Measurements from ENCODE around the gene CDH7. TPM values are rescaled to one million over a fixed set of nuclear protein-coding genes. Genes with fewer than 3 reads are reported as not detected.

The CDH7 gene
- total RNA-seq, 1 experiment from 2014 or later: not detected

- no peaks in the 10 kb centered on the region for H3K36me3 ChIP-seq
- H3K27ac ChIP-seq: no peak overlapping the region
- no peaks in the 10 kb centered on the region for H3K27me3 ChIP-seq (replicated peaks)
- H3K9me3 ChIP-seq (replicated peaks): peaks cover 5% of the 10 kb centered on the region
- no peaks in the 10 kb centered on the region for H3K4me1 ChIP-seq (replicated peaks)
- no peak for DNase-seq (ENCODE audit: low read depth in 1 of 2, low spot score in 2 of 2)
- no peak overlapping the region for H3K4me3 ChIP-seq
Observed at GRCh38 chr18:65753520-65753919, 2.7 kb downstream of the CDH7 start.

DNA sequence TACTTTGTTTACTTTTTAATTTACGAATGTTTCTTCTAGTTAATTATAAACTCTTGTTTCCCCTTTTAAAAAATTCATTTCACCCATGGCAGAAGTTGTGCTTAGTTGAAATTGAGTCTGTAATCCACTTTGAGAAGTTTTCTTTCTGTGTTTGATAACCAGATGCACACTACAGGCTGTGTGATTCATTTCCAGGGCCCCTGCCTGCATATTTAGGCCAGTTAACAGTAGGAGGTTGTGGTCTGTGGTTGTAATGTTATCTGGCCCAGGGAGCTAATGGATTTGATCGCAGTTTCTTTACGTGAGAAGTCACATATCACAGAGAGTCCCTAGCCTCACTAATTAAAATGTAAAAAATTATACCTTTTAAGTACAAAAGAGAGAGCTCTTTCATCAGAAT, 3.3 kb downstream of the CDH7 start:
- H3K36me3 ChIP-seq: no peaks in the 10 kb centered on the region
- no peaks in the 10 kb centered on the region for H3K27me3 ChIP-seq (replicated peaks)
- H3K4me1 ChIP-seq (replicated peaks): no peaks in the 10 kb centered on the region
- peaks cover 5% of the 10 kb centered on the region for H3K9me3 ChIP-seq (replicated peaks)
- no peak overlapping the region for H3K27ac ChIP-seq
- no peak overlapping the region for H3K4me3 ChIP-seq
- DNase-seq (ENCODE audit: low read depth in 1 of 2, low spot score in 2 of 2): no peak

GRCh38 chr18:65755616-65756015, 4.8 kb downstream of the CDH7 start:
- Histone ChIP-seq H3K9me3 (replicated peaks) (peaks cover 5% of the 10 kb centered on the region), H3K27me3 (replicated peaks) (no peaks in the 10 kb centered on the region), H3K4me3 (no peak overlapping the region), H3K36me3 (no peaks in the 10 kb centered on the region), H3K4me1 (replicated peaks) (no peaks in the 10 kb centered on the region), H3K27ac (no peak overlapping the region)
- no peak for DNase-seq (ENCODE audit: low read depth in 1 of 2, low spot score in 2 of 2)

DNA sequence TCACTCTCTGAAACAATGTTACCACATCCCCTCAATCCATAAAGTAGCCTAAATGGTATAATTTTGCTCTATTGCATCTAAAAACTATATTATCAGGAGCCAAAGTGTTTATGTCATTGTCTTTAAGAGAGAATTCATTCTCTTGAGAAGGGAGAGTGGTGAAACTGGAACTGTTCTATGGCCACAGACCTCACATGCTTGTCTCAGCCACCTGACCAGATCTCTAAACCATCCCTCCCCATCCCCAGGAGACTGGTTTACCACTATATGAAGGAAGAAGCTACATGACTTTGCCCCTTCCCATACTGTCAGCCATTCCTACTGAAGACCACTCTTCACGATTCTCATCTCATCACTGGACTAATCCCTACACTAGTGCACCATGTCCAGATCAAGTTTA, 9.6 kb downstream of the CDH7 start:
- Histone ChIP-seq H3K4me1 (replicated peaks) (no peaks in the 10 kb centered on the region), H3K36me3 (no peaks in the 10 kb centered on the region), H3K27me3 (replicated peaks) (no peaks in the 10 kb centered on the region), H3K4me3 (no peak overlapping the region), H3K27ac (no peak overlapping the region), H3K9me3 (replicated peaks) (peaks cover 4% of the 10 kb centered on the region; the same call in 1 of the 2 replicates)
- no peak for DNase-seq (ENCODE audit: low read depth in 1 of 2, low spot score in 2 of 2)

- Histone ChIP-seq H3K4me1 (replicated peaks) (no peaks in the 10 kb centered on the region), H3K36me3 (no peaks in the 10 kb centered on the region), H3K27me3 (replicated peaks) (no peaks in the 10 kb centered on the region), H3K9me3 (replicated peaks) (peaks cover 3% of the 10 kb centered on the region; the same call in 1 of the 2 replicates), H3K4me3 (no peak overlapping the region), H3K27ac (no peak overlapping the region)
- DNase-seq (ENCODE audit: low read depth in 1 of 2, low spot score in 2 of 2): no peak
Observed at GRCh38 chr18:65761636-65762295, 11.0 kb downstream of the CDH7 start.

DNA sequence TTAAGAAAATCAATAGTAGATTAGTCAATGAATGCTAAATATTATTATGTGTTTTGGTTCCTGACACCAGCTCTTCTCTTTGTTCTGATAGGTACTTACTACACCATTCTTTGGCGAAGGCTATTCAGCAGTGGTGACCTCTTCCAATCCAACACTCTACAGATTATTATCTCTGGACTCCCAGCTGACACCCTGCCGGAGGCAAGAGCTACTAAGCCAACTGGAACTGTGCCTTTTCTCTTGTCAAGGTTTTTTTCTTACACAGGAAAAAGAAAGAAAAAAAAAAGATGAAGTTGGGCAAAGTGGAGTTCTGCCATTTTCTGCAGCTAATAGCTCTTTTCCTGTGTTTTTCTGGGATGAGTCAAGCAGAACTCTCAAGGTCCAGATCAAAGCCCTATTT, 11.7 kb downstream of the CDH7 start:
- H3K4me3 ChIP-seq: no peak overlapping the region
- DNase-seq (ENCODE audit: low read depth in 1 of 2, low spot score in 2 of 2): no peak
- no peaks in the 10 kb centered on the region for H3K4me1 ChIP-seq (replicated peaks)
- H3K9me3 ChIP-seq (replicated peaks): peaks cover 3% of the 10 kb centered on the region; the same call in 1 of the 2 replicates
- no peaks in the 10 kb centered on the region for H3K36me3 ChIP-seq
- H3K27me3 ChIP-seq (replicated peaks): no peaks in the 10 kb centered on the region
- no peak overlapping the region for H3K27ac ChIP-seq

- Histone ChIP-seq H3K36me3 (no peaks in the 10 kb centered on the region), H3K9me3 (replicated peaks) (no peaks in the 10 kb centered on the region; the same call in 1 of the 2 replicates), H3K4me1 (replicated peaks) (no peaks in the 10 kb centered on the region), H3K27ac (no peak overlapping the region), H3K27me3 (replicated peaks) (no peaks in the 10 kb centered on the region), H3K4me3 (no peak overlapping the region)
- no peak for DNase-seq (ENCODE audit: low read depth in 1 of 2, low spot score in 2 of 2)
Observed at GRCh38 chr18:65767406-65767805, 16.6 kb downstream of the CDH7 start.

DNA sequence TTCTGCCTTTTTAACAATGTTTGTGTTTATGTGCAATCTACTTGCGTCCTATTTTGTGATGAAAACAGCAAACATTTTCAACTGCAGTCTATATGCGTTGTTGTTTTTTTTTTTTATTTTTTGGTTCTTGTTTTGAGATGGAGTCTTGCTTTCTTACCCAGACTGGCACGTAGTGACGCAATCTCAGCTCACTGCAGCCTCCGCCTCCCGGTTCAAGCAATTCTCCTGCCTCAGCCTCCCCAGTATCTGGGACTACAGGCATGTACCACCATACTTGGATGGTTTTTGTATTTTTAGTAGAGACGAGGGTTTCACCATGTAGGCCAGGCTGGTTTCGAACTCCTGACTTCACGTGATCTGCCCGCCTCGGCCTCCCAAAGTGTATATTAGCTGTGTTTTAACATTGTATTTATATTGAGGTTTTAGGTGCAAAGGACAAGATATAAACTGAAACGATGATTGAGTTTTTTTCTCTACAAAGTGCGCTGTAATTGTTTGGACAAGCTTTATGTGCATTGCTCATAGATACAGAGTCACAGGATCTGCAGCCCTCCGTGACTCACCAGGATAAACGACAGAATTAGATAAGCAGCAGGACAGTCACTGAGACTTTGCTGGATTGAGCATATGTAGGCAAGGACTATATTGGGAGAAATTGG, 17.4 kb downstream of the CDH7 start:
- H3K36me3 ChIP-seq: no peaks in the 10 kb centered on the region
- no peaks in the 10 kb centered on the region for H3K27me3 ChIP-seq (replicated peaks)
- H3K9me3 ChIP-seq (replicated peaks): no peaks in the 10 kb centered on the region; the same call in 1 of the 2 replicates
- no peak for DNase-seq (ENCODE audit: low read depth in 1 of 2, low spot score in 2 of 2)
- H3K27ac ChIP-seq: no peak overlapping the region
- no peak overlapping the region for H3K4me3 ChIP-seq
- no peaks in the 10 kb centered on the region for H3K4me1 ChIP-seq (replicated peaks)

DNA sequence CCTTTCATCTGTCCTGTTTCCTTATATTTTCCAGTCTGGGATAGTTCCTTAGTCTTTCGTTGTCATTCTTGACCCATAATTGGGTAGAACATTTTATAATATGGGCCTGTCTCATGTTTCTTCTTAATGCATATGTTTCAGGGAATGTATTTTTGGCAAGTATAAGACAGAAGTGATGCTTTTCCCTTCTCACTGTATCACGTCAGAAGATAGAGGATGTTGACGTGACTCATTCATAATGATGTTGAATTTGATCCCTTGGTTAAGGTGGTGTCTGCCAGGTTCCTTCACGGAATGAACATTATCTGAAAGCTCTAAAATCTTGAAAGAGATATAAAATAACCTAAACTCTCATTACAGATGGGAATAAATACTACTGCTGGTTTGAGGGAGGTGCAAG, 18.8 kb downstream of the CDH7 start:
- no peak overlapping the region for H3K4me3 ChIP-seq
- no peaks in the 10 kb centered on the region for H3K4me1 ChIP-seq (replicated peaks)
- H3K27ac ChIP-seq: no peak overlapping the region
- no peaks in the 10 kb centered on the region for H3K36me3 ChIP-seq
- H3K9me3 ChIP-seq (replicated peaks): no peaks in the 10 kb centered on the region; the same call in none of the 2 replicates
- H3K27me3 ChIP-seq (replicated peaks): no peaks in the 10 kb centered on the region
- DNase-seq (ENCODE audit: low read depth in 1 of 2, low spot score in 2 of 2): no peak

DNA sequence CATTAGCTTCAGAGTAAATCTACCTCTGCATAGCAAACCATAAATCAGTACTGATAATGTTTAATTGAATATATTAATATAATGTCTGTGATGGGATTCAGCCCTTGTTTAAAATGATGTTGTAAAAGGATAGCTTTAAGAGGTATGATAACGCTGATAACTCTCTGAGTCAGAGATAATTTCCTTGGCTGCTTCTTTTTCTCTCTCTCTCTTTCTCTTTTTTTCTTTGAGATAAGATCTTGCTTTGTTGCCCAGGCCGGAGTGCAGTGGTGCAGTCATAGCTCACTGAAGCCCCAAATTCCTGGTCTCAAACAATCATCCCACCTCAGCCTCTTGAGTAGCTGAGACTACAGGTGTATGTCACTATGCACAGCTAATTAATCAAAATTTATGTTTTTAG, 35.7 kb downstream of the CDH7 start:
- Histone ChIP-seq H3K9me3 (replicated peaks) (peaks cover 5% of the 10 kb centered on the region), H3K4me1 (replicated peaks) (no peaks in the 10 kb centered on the region), H3K27me3 (replicated peaks) (no peaks in the 10 kb centered on the region), H3K4me3 (no peak overlapping the region), H3K27ac (no peak overlapping the region), H3K36me3 (no peaks in the 10 kb centered on the region)
- DNase-seq (ENCODE audit: low read depth in 1 of 2, low spot score in 2 of 2): no peak

DNA sequence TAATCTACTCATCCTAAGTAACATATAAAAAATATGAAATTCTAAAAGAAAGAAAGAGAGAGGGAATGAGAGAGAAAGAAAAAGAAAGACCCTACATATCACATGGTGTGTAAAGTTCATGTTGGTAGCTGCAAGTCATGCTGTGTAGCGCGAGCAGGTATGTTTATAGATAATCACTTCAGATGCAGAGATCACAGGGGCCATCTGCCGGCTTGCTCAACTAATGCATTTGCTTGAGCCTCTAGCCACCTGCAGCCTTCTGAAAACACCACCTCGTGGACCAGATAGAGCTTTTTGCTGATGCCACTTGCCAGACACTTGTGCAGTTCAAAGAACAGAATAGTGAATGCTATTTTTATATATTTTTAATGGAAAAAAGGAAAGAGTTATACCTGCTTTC, 37.6 kb downstream of the CDH7 start:
- no peak overlapping the region for H3K4me3 ChIP-seq
- no peak for DNase-seq (ENCODE audit: low read depth in 1 of 2, low spot score in 2 of 2)
- H3K27me3 ChIP-seq (replicated peaks): no peaks in the 10 kb centered on the region

DNA sequence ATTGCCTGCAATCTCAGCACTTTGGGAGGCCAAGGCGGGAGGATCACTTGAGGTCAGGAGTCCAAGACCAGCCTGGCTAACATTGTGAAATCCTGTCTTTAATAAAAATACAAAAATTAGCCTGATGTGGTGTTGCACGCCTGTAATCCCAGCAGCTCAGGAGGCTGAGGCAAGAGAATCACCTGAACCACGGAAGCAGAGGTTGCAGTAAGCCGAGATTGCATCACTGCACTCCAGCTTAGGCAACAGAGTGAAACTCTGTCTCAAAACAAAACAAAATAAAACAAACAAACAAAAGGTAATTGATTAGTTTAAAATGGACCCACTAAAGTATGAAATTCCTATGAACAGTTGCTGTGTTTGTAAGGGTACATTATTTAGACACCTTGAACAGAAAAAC, 39.8 kb downstream of the CDH7 start:
- Histone ChIP-seq H3K9me3 (replicated peaks) (peaks cover 7% of the 10 kb centered on the region), H3K36me3 (no peaks in the 10 kb centered on the region), H3K4me1 (replicated peaks) (no peaks in the 10 kb centered on the region), H3K4me3 (no peak overlapping the region), H3K27ac (no peak overlapping the region), H3K27me3 (replicated peaks) (no peaks in the 10 kb centered on the region)
- DNase-seq (ENCODE audit: low read depth in 1 of 2, low spot score in 2 of 2): no peak

More for the DNA sequence above, 37.6 kb downstream of the CDH7 start:
- Histone ChIP-seq H3K9me3 (replicated peaks) (peaks cover 7% of the 10 kb centered on the region), H3K27ac (no peak overlapping the region), H3K36me3 (no peaks in the 10 kb centered on the region), H3K4me1 (replicated peaks) (no peaks in the 10 kb centered on the region)

DNA sequence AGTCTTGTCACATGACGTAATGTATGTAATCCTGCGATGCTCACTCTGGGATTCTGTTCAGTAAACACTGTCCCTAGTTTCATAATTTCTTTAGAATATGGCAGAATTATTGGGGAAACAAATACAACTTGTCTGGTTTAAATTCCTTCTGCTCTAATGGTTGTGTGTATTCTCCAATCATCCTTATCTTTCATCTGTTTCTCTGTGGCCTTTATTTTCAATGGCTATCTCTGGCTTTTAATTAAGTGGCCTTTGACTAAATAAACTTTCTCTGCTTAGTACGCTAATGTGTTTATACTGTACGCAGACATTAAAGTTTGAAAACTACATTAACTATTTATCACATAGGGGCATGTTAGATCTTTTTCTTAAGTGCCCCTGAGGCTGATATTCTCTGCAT, 40.9 kb downstream of the CDH7 start:
- Histone ChIP-seq H3K36me3 (no peaks in the 10 kb centered on the region), H3K27me3 (replicated peaks) (no peaks in the 10 kb centered on the region), H3K9me3 (replicated peaks) (peaks cover 7% of the 10 kb centered on the region), H3K4me3 (no peak overlapping the region), H3K4me1 (replicated peaks) (no peaks in the 10 kb centered on the region), H3K27ac (no peak overlapping the region)
- no peak for DNase-seq (ENCODE audit: low read depth in 1 of 2, low spot score in 2 of 2)

GRCh38 chr18:65792456-65793074, 41.8 kb downstream of the CDH7 start:
- Histone ChIP-seq H3K27ac (no peak overlapping the region), H3K4me3 (no peak overlapping the region), H3K36me3 (no peaks in the 10 kb centered on the region), H3K9me3 (replicated peaks) (peaks cover 7% of the 10 kb centered on the region), H3K27me3 (replicated peaks) (no peaks in the 10 kb centered on the region), H3K4me1 (replicated peaks) (no peaks in the 10 kb centered on the region)
- no peak for DNase-seq (ENCODE audit: low read depth in 1 of 2, low spot score in 2 of 2)
